Measurements from ENCODE around the gene CCDC187. TPM values are rescaled to one million over a fixed set of nuclear protein-coding genes. Genes with fewer than 3 reads are reported as not detected.

CCDC187 gene
- total RNA-seq, 2 donors from 2014 or later, result not detected

- no peaks in the 10 kb centered on the region for H3K36me3 Mint-ChIP-seq
- H3K27me3 Mint-ChIP-seq, result no peaks in the 10 kb centered on the region
- DNase-seq (ENCODE audit: low spot score) (no peak), ATAC-seq (no peak)
- no peaks in the 10 kb centered on the region for H3K9me3 Mint-ChIP-seq
- no peak overlapping the region for H3K4me3 Mint-ChIP-seq
- no peaks in the 10 kb centered on the region for H3K4me1 Mint-ChIP-seq (ENCODE audit: low read depth in 2 of 2)
- H3K27ac Mint-ChIP-seq, result no peak overlapping the region
Observed at GRCh38 chr9:136289651-136290507, 14.0 kb downstream of the CCDC187 start.

- no peak for ATAC-seq
- no peaks in the 10 kb centered on the region for H3K36me3 Mint-ChIP-seq
Observed at GRCh38 chr9:136287960-136288753, 15.7 kb downstream of the CCDC187 start.

GRCh38 chr9:136286987-136287379 is 16.9 kb downstream of the CCDC187 start:
- no peak overlapping the region for H3K27ac Mint-ChIP-seq
- H3K4me3 Mint-ChIP-seq, result no peak overlapping the region
- H3K36me3 Mint-ChIP-seq, result no peaks in the 10 kb centered on the region
- H3K27me3 Mint-ChIP-seq, result no peaks in the 10 kb centered on the region
- H3K4me1 Mint-ChIP-seq (ENCODE audit: low read depth in 2 of 2), result no peaks in the 10 kb centered on the region
- H3K9me3 Mint-ChIP-seq, result no peaks in the 10 kb centered on the region
- DNase-seq (ENCODE audit: low spot score), result no peak
- no peak for ATAC-seq

More at GRCh38 chr9:136287960-136288753, 15.7 kb downstream of the CCDC187 start:
- Mint-ChIP-seq H3K4me3 (no peak overlapping the region), H3K27me3 (no peaks in the 10 kb centered on the region), H3K9me3 (no peaks in the 10 kb centered on the region), H3K4me1 (ENCODE audit: low read depth in 2 of 2) (no peaks in the 10 kb centered on the region), H3K27ac (no peak overlapping the region)
- DNase-seq (ENCODE audit: low spot score), result no peak

GRCh38 chr9:136286359-136286986 is 17.4 kb downstream of the CCDC187 start:
- no peak overlapping the region for H3K27ac Mint-ChIP-seq
- no peaks in the 10 kb centered on the region for H3K4me1 Mint-ChIP-seq (ENCODE audit: low read depth in 2 of 2)
- DNase-seq (ENCODE audit: low spot score), result no peak
- no peaks in the 10 kb centered on the region for H3K9me3 Mint-ChIP-seq
- H3K36me3 Mint-ChIP-seq, result no peaks in the 10 kb centered on the region
- H3K27me3 Mint-ChIP-seq, result no peaks in the 10 kb centered on the region
- no peak for ATAC-seq
- H3K4me3 Mint-ChIP-seq, result no peak overlapping the region

- Mint-ChIP-seq H3K4me3 (no peak overlapping the region), H3K9me3 (no peaks in the 10 kb centered on the region)
- ATAC-seq, result no peak
Observed at GRCh38 chr9:136285501-136286358, 18.2 kb downstream of the CCDC187 start.

GRCh38 chr9:136284951-136285350 is 18.9 kb downstream of the CCDC187 start:
- H3K36me3 Mint-ChIP-seq, result no peaks in the 10 kb centered on the region
- no peaks in the 10 kb centered on the region for H3K4me1 Mint-ChIP-seq (ENCODE audit: low read depth in 2 of 2)
- no peaks in the 10 kb centered on the region for H3K27me3 Mint-ChIP-seq
- DNase-seq (ENCODE audit: low spot score) (no peak), ATAC-seq (no peak)
- H3K9me3 Mint-ChIP-seq, result no peaks in the 10 kb centered on the region
- no peak overlapping the region for H3K4me3 Mint-ChIP-seq
- H3K27ac Mint-ChIP-seq, result no peak overlapping the region

More at GRCh38 chr9:136285501-136286358, 18.2 kb downstream of the CCDC187 start:
- Mint-ChIP-seq H3K27me3 (no peaks in the 10 kb centered on the region), H3K4me1 (ENCODE audit: low read depth in 2 of 2) (no peaks in the 10 kb centered on the region), H3K36me3 (no peaks in the 10 kb centered on the region), H3K27ac (no peak overlapping the region)
- DNase-seq (ENCODE audit: low spot score), result no peak

GRCh38 chr9:136284311-136284710 is 19.6 kb downstream of the CCDC187 start:
- no peaks in the 10 kb centered on the region for H3K9me3 Mint-ChIP-seq
- no peak for ATAC-seq
- H3K27ac Mint-ChIP-seq, result no peak overlapping the region
- H3K27me3 Mint-ChIP-seq, result no peaks in the 10 kb centered on the region
- no peaks in the 10 kb centered on the region for H3K4me1 Mint-ChIP-seq (ENCODE audit: low read depth in 2 of 2)
- H3K36me3 Mint-ChIP-seq, result no peaks in the 10 kb centered on the region
- no peak overlapping the region for H3K4me3 Mint-ChIP-seq
- DNase-seq (ENCODE audit: low spot score), result no peak

- no peak overlapping the region for H3K4me3 Mint-ChIP-seq
Observed at GRCh38 chr9:136283291-136284235, 20.3 kb downstream of the CCDC187 start.

GRCh38 chr9:136282272-136282861 is 21.5 kb downstream of the CCDC187 start:
- ATAC-seq (no peak), DNase-seq (ENCODE audit: low spot score) (no peak)
- H3K4me3 Mint-ChIP-seq, result no peak overlapping the region
- H3K36me3 Mint-ChIP-seq, result no peaks in the 10 kb centered on the region
- H3K27ac Mint-ChIP-seq, result no peak overlapping the region
- H3K9me3 Mint-ChIP-seq, result no peaks in the 10 kb centered on the region
- H3K4me1 Mint-ChIP-seq (ENCODE audit: low read depth in 2 of 2), result no peaks in the 10 kb centered on the region
- no peaks in the 10 kb centered on the region for H3K27me3 Mint-ChIP-seq

More at GRCh38 chr9:136283291-136284235, 20.3 kb downstream of the CCDC187 start:
- Mint-ChIP-seq H3K4me1 (ENCODE audit: low read depth in 2 of 2) (no peaks in the 10 kb centered on the region), H3K27me3 (no peaks in the 10 kb centered on the region), H3K27ac (no peak overlapping the region), H3K9me3 (no peaks in the 10 kb centered on the region), H3K36me3 (no peaks in the 10 kb centered on the region)
- peak; percentile 72 for DNase-seq (ENCODE audit: low spot score)
- ATAC-seq, result peak; percentile 76 to 84

- Mint-ChIP-seq H3K27me3 (no peaks in the 10 kb centered on the region), H3K36me3 (no peaks in the 10 kb centered on the region), H3K4me1 (ENCODE audit: low read depth in 2 of 2) (no peaks in the 10 kb centered on the region), H3K27ac (no peak overlapping the region), H3K4me3 (no peak overlapping the region), H3K9me3 (no peaks in the 10 kb centered on the region)
- DNase-seq (ENCODE audit: low spot score) (no peak), ATAC-seq (no peak)
Observed at GRCh38 chr9:136281421-136282271, 22.2 kb downstream of the CCDC187 start.

- Mint-ChIP-seq H3K4me1 (ENCODE audit: low read depth in 2 of 2) (no peaks in the 10 kb centered on the region), H3K4me3 (no peak overlapping the region), H3K36me3 (no peaks in the 10 kb centered on the region), H3K9me3 (no peaks in the 10 kb centered on the region), H3K27ac (no peak overlapping the region), H3K27me3 (no peaks in the 10 kb centered on the region)
- ATAC-seq (no peak), DNase-seq (ENCODE audit: low spot score) (no peak)
Observed at GRCh38 chr9:136280535-136281315, 23.2 kb downstream of the CCDC187 start.
